A673 (cell line): ENCODE results near the gene C12orf76.

Experiments used
- EZH2 ChIP-seq: fragments of 200-600 bp; sonication (generic); IDR thresholded peaks from 2 replicates; pipeline ENCODE4 v1.6.1; 2017; ENCODE audit warnings: borderline replicate concordance, low read depth, mild to moderate bottlenecking, mixed read lengths, antibody characterized with exemption, low read length; ENCODE audit not compliant: poor library complexity, severe bottlenecking
- TF ChIP-seq, protein P1 (sequence below): fragments of 300-800, 200-600 bp; sonication (generic); conservative IDR thresholded peaks from 2 replicates; pipeline ENCODE4 v1.5.1; 2017; ENCODE audit warnings: low read depth, mild to moderate bottlenecking, antibody characterized with exemption, low read length, moderate library complexity, mixed read lengths

DNA sequence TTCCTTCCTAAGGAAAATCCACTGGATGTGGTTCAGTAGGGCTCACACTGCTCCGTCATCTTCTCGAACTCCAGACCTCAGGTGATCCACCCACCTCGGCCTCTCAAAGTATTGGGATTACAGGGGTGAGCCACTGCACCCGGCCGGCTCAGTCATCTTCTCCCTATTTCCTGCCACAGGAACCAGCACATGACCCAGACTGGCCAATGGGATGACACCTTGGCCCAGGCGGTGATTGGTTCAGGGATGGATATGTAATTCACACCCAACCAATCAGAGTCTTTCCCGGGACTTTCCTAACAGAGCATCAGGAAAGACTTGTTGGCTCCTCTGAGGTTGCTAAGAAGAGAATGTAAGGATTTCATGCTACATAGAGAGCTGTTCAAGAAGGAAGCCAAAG, 19.2 kb upstream of the C12orf76 start:
- TF ChIP-seq, protein P1, sequence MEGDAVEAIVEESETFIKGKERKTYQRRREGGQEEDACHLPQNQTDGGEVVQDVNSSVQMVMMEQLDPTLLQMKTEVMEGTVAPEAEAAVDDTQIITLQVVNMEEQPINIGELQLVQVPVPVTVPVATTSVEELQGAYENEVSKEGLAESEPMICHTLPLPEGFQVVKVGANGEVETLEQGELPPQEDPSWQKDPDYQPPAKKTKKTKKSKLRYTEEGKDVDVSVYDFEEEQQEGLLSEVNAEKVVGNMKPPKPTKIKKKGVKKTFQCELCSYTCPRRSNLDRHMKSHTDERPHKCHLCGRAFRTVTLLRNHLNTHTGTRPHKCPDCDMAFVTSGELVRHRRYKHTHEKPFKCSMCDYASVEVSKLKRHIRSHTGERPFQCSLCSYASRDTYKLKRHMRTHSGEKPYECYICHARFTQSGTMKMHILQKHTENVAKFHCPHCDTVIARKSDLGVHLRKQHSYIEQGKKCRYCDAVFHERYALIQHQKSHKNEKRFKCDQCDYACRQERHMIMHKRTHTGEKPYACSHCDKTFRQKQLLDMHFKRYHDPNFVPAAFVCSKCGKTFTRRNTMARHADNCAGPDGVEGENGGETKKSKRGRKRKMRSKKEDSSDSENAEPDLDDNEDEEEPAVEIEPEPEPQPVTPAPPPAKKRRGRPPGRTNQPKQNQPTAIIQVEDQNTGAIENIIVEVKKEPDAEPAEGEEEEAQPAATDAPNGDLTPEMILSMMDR = no peak
- TF ChIP-seq EZH2 = no peak
